Germinal center (tissue), 1 donor: ENCODE results near the gene MKX.

Source experiments
- DNase-seq: peaks from one replicate; pipeline ENCODE4 v3.0.0; 2012; ENCODE audit warnings: mixed read lengths, low spot score

MKX gene, protein sequence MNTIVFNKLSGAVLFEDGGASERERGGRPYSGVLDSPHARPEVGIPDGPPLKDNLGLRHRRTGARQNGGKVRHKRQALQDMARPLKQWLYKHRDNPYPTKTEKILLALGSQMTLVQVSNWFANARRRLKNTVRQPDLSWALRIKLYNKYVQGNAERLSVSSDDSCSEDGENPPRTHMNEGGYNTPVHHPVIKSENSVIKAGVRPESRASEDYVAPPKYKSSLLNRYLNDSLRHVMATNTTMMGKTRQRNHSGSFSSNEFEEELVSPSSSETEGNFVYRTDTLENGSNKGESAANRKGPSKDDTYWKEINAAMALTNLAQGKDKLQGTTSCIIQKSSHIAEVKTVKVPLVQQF

DNA sequence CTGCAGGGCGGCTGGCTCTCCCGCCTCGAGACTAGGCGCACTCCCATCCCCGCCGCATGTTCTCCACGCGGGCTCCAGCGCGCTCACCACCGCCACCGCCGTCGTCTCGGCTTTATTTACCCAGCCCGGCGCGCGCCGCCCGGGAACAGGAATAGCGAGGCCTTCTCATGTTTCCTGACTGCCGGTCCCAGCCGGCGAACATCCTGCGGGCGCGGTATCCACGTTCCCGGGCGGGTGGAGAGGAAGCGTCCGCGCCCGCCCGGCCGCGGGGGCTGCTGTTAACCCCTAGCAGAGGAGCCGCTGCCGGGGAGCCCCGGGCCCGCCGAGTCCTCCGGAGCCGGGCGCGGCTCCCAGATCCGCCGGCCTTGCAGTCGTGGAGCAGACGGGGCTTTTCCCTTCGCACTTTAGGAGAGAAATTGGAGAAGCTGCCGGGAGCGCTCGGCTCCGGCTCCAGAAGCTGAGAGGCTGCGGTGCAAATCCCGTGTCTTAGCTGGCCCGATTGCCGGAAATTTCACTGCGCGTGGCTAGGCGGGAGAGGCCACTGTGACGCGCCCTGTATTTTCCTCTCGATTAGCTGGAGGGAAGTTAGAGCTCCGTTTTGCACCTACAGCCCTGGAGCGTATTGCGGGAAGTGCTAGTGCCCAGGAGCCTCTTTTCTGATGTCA lies at the start of gene MKX:
MKX (minus strand) TSS at position 88 of the 665 bp plus-strand sequence. CDS start 2,404 bp downstream, outside the sequence.
- DNase-seq: no peak

DNA sequence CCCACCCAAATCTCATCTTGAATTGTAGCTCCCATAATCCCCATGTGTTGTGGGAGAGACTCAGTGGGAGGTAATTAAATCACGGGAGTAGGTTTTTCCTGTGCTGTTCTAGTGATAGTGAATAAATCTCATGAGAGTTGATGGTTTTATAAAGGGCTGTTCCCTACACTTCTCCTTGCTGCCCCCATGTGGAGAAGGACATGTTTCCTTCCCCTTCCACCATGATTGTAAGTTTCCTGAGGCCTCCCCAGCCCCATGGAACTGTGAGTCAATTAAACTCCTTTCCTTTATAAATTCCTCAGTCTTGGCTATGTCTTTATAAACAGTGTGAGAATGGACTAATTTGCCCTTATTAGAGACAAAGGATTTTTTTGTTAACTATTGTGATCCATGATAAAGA lies 48.5 kb upstream of the MKX start:
- no peak for DNase-seq

DNA sequence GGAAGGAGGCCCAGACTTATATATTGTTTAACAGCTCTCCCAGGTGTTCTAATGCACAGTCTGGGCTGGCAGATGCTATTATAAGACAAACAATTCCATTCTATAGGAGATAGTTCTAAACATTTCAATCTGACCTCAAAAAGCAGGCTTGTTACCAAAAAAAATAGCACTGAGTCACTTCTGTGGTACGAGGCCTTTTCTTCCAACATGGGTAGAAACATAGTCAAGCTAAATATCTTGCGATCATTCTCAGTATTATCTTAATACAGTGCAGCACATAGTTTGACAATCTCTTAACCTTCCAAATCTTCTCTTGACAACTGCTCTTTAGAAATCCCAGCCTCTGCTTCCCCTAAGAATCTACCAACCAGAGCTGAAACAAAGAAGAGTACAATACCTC lies 46.6 kb upstream of the MKX start:
- DNase-seq: no peak

DNA sequence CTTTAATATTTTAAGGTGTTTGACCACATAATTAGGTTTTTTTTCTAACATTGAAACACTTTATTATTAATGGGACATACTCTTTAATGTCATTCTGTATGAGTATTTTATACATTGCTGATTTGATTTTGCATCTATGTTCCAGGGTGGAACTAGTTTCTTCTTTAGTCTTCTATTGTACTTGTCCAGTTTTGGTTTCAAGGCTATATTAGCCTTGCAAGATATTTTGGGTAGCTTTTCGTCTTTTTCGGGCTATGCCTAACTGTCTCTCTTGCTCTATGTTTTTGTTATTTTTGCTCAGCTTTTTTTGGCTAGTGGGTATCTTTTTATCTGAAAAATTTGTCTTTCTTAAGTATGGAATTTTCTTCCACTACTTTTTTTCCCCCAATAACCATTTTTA lies 38.7 kb upstream of the MKX start:
- DNase-seq: no peak

DNA sequence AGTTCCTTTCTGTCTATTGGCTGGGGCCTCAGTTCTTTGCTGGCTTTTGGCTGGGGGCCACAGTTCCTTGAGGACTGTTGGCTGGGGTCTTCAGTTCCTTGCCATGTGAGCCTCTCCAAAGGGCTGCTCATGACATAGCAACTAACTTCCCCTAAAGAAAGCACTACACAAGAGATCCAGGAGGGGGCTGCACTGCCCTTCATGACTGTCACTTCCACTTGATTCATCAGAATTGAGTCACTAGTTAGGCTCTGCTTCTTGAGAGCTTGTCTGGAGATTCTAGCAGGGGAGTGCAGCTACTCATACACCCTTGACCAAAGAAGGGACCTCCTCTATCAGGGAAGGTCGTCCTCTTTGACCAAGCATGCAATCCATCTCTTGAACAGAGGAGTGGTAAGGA lies 38.0 kb upstream of the MKX start:
- DNase-seq: no peak

DNA sequence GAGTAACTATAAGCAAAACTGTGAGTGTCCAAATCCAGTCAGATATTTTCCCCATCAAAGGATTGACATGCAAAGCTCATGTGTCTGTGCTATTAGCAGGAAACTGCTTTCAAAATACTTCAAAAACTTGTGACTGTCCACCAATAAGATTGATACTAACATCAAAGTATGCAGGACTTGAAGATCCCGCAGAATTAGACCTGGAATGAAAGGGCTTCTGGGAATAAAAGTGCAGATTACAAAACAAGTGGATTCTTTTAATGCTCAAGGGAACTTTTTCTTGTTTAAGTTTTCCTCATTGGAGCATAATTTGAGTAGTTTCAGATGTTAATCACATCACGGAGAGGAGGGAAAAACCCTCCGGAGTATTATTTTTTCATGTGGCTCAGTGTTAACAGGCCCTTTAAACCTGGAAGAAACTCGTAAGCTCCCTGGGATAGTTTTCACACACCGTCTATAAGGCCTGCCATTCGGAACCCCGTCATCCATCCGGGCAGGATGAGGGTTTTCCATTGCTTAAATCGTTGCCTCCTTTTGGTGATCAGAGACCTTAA lies 33.9 kb upstream of the MKX start:
- no peak for DNase-seq

DNA sequence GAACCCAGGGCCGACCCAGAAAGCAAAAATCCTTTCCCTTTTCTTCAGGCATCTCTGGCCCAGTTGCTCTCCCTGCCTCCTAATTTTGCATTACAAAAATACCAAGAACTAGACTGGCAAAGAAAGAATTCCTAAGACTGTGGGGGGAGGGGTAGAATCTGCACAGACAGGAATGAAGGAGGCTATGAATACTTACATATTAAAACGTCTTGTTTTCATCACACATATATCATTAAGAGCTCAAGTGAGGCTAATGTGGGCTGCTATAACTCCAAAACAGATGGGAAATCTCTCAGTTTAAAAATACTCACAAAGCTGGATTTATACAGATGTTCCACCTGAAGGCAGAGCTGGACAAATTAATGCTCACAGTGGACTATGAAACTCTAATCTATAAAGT lies 29.2 kb upstream of the MKX start:
- DNase-seq: no peak

DNA sequence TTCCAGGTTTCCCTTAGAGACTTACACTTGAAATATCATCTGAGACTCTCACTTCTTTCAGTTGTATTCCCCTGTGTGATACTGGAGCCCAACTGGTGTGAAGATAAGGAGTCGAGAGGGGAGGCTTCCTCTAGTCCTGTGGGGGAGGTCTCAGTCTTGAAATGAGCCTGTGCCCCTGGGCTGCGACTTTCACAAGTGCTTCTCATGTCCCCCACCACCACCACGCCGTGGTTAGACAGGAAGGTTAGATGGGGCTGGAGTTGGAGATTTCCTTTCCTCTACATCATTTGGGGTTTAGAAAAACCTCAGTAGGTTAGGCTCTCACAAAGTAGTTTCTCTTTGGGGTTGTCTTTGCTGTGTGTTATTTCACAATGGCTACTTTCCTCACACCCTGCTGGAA lies 25.6 kb upstream of the MKX start:
- no peak for DNase-seq

DNA sequence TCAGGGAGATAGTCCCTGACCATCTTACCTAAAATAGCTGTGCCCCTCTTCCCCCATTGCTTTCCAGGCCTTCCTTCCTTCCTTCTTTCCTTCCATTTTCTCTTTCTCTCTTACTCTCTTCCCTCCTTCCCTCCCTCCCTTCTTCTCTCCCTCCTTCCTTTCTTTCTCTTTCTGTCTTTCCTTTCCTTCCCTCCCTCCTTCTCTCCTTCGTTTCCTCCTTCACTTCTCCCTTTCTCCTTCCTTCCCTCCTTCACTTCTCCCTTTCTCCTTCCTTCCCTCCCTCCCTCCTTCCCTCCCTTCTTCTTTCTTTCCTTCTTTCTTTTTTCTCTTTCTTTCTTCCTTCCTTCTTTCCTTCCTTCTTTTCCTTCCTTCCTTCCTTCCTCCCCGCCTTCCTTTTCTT lies 24.6 kb upstream of the MKX start:
- DNase-seq: no peak

DNA sequence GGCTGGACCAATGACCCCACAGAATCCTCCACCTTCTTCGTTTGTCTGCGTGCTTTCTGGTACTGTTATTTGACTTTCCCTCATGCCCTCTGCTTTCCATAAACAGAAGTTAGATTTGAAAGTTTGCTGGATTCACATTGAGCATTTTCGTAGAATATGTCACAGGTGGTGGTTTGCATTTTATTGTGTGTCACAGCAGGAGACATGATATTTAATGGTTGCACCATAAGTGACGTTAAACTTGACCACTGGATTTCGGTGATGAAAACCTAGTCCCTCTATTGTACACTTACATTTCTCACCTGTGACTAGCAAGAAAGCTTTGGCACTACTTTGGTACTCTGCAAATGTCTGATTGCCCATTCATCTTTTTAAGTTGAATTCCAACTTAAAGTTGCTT lies 15.2 kb upstream of the MKX start:
- DNase-seq: no peak

DNA sequence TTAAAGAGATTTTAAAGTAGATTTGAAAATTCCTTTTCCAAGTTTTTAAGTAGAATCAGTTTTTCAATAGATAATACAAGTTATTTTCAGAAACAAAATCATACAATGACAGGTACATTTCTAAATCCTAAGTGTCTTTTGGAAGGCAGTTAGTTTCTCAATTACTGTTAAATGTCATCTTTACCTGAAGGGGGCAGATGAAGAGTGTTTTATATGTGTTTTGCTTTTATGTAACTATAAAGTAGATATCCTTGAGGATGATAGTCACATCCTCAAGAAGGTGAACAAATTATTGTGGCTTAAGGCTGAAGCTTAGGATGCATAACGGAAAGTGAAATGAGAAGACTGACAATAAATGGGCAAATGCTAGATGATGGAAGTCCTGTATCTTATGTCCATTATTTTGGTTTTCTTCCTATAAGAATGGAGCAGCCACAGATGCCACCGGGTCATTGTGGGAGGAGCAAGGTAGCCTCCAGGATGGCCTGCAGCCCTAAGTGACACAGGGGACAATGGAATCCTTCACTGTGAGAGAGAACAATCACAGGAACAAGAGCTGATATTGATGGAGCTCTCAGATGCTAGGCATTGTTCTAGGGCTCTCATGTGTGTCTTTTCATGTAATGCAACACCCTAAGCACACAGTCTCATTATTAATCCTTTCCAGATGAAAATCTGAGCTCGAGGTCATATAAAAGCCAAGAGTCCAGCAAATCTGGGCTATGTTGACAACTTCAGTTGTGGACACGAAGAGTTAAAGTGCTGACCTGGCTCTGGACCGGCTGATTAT lies 14.1 kb upstream of the MKX start:
- DNase-seq: no peak

DNA sequence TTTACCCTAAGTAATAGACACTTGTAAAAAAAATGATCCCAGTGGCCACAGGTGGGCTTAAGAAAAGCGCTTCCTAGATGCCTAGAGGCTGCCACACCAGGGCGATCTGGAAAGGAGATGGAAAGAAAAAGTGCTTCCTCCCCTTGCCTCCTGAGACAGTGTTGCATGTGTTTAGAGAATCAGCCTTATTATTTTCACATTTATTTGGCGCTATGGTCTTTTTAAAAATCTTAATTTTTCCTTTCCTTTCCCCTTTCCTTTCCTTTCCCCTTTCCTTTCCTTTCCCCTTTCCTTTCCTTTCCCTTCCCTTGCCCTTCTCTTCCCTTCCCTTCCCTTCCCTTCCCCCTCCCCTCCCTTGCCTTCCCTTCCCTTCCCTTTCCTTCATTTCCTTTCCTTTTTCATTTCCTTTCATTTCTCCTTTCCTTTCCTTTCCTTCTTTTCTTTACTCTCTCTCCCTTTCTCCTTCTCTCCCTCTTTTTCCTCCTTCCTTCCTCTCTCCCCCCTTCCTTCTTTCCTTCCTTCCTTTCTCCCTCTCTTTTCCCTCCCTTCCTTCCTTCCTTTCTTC lies 7.1 kb upstream of the MKX start:
- no peak for DNase-seq

DNA sequence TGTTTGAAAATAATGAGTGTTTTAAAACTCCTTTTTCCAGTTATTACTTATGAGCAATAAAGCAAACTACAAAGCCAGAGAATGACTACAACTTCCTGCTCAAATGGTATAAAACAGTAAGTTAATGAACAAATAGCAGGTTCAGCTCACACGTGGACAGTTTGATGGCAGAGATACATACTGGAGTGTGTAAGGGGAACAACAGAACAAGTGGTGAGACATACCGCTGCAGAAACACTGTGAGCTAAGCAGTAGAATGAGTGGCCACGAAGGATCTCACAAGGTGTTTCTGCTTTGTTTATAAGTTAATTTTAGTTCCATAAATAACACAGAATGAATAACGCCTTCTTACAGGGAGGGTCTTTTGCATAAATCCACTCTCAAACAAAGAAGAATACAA lies 3.0 kb upstream of the MKX start:
- no peak for DNase-seq

DNA sequence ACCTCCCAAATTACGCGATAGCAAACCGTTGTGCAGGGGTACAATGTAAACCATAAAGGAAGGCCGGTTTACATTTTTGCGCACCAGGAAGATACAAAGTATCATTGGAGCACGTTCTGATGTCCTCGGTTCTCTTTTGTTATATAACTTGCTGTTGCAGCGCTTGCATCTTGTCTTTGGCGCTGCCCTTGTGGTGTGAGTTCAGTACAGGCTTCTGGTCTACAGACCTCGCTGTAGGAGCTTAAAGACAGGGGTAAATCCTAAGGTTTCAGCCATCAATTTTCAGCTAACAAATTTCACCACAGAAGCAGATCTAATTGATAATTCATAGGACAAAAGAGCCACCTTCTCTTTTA lies 1.5 kb upstream of the MKX start:
- DNase-seq: no peak

DNA sequence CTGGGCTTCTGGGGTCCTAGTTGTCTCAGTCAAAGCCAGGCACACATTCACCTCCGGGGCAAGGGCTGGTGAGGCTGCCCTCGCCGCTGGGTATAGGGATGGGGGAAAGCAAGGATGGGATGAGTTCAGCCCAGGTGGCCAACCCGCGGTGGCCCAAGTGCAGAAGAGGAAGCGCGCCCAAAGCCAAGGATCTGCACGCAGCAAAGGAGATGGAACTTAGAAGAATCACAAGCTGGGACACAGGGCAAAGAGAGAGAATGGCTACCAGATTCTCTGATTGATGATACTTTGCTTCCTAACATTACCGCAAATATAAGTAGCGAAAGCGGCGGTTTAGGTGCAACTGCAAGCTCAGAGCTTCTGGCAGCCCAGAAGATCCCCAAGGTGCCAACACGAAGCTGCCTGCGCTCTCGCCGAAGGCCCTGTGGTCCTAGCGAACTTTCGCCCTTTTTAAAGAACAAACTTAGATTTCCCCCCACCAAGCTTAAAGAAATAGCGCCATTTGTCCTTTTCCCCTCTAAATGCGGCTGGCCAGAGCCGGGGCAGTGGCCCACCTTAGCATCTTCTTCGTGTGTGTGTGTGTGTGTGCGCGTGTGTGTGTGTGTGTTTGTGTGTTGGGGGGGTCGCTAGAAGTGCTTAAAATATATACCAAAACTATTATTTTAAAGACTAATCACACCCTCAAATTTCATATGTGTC lies 927 bp upstream of the MKX start:
- DNase-seq: no peak

DNA sequence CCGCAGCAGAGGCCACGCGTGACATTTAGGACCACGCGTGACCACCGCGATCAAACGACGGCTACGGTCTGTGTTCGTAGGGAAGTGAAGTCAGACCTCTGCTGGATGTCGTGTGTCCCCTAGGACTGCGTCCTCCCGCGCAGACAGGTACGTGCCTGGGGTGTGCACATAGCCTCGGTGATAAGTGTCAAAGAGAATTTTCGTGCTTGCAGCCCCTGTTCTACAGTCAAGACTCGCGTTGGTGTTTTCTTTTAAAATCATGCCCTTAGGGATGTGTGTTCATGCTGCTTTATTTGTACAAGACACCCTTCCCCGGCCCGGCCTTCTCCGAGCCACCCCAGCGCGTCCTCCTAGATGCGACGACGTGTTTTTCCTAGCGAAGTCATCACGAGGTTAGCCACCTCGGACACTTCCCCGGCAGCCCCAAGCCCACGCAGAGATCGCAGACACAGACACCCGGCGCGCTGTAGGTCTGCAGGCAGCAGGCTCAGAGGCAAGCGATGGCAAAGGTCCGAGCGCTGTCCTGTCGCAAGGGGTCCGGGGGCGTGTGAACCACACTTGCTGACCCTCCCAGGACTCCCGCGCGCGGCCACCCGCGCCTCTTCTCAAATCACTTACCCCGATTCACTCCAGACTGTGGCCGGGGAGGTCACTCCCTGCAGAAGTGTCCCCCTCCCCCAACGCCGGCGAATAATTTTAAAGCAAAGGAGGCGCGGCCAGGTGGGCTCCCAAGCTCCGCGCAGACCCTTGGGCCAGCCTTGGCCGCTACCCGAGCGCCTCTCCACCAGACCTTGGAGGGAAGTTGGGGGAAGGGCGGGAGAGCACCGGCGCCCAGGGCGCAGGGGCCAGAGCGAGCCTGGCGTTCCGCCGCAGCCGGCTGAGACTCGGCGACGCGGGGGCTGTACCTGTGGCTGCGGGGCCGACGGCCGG lies 552 bp downstream of the MKX start:
- no peak for DNase-seq

DNA sequence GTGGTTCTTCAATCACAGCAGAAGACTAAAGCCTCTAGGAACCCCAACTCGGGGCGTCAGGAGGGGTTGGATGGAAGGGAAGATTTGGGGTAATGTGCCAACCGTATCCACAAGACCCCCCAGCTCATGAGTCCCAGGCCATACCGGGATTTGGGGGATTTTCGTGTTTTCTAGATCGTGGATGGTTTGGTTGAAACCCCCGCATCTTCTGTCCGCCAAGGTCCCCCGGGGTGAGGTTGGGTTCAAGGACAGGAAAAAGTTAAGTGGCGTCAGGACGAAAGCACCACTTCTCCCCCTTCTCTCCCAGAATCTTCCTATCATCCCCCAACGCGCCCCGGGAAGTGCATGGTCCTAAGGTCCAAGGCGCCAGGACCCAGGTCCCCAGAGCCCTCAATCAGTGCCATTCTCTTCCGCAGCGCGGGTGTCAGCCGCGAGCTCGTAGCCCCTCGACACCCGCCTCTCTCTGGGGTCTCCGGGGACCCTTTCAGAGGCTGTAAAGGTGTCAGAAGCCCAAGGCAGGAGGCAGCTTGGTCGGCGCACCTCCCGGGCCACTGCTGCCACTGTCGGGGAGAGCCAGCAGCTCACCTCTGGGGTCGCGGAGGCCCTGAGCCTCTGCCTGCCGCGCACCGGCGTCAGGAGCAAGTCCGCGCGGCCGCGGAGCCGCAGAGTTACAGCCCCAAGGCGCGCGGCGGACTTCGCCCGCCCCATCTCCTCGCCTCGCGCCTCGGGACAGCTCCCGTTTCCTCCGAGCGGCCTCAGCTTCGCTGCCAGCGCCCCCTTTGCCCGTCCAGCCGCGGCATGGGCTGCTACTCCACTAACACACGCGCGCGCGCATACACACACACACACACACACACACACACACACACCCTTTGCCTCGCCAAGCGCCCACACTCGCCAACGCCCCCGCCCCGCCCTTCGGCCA lies 1.5 kb downstream of the MKX start:
- no peak for DNase-seq

DNA sequence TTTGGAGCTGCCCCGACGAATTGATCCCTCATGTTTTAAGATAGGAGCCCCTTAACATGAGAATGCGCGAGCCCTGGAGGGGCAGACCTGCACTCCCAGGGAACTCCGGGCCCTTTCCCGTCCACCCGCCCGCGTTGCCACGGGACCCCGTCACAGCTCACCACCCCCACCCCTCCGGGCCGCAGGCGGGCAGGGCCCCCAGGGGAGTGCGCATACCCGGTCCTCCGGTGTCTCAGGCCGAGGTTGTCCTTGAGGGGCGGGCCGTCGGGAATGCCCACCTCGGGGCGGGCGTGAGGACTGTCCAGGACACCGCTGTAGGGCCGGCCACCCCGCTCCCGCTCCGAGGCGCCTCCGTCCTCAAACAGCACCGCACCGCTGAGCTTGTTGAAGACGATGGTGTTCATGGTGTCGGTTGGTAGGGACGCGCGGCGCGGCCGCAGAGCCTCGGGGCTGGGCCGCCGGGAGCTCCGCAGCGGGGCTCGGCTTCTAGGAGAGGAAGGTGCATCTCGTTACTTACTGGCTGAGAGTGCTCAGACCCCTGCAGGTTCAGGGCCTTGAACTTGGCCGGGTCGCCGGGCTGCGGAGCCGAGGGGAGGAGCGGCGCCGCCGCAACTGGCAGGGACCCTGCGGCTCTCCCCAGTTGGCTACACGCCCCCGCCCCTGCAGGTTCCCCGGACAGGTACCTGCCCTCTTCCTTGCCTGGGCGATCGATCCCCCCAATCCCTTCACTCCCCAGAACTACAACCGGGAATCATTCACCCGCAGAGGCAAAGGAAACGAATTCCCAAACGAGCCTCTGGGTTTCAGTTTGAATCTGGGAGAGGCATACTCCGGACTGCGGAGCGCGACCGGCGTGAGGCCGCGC lies 2.4 kb downstream of the MKX start:
- DNase-seq: no peak
